Measurements from ENCODE around the gene TPGS1.
"Not testable (repeated sequence)": the region's sequence is repeated elsewhere in the genome, so short reads cannot be mapped to it uniquely, and the experiment has no call there.

Gene TPGS1

DNA sequence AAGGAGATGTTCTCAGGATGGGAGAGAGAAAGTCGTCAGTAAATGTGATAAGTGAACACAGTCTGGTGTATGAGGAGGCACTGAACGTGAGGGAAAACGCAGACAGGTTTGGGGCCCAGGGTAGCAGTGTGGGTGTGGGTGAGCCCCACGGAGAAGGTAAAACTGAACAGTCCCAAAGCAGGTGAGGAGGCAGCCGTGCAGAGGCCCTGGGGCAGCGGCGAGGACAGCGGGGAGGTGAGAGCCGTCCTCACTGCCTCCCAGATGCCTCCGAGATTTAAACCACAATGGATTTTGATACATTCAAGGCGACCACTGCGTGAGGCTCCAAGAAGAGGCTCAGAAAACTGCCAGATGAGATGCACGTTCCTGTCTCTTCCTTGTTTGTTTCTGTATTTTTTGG, 31.9 kb upstream of the TPGS1 start:
- no peak for DNase-seq (ENCODE audit: low read depth, low spot score)

DNA sequence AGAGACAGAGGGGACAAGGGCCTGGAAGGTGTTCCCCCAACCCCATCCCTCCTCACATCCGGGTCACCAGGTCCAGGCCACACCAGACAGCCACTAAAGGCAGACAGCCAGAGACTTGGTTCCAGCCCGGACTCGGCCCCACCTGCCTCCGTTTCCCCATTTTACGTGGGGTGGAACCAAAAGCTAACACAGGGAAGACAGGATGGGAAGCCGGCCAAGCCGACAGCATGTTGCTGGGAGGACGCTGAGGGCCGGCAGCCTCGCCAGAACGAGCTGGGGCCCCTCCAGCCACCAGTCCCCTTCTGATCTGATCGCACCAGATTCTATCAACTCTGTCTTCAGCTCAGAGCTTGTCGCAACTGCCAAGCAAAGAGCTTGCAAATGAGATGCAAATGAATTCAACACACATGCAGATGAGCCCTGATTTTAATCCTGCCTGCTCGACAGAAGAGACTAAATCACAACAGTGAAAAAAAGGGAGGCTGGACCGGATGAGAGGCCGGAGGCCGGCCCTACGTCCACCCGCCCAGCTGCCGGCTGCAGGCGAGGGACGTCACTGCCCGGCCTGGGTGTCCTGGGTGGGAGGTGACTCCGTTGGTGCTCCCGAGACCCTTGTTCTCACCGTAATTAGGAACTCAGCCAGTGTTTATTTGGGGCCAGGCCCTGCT, 28.9 kb upstream of the TPGS1 start:
- DNase-seq (ENCODE audit: low read depth, low spot score): no peak

GRCh38 chr19:478976-479375, 28.3 kb upstream of the TPGS1 start:
- no peak for DNase-seq (ENCODE audit: low read depth, low spot score)

DNA sequence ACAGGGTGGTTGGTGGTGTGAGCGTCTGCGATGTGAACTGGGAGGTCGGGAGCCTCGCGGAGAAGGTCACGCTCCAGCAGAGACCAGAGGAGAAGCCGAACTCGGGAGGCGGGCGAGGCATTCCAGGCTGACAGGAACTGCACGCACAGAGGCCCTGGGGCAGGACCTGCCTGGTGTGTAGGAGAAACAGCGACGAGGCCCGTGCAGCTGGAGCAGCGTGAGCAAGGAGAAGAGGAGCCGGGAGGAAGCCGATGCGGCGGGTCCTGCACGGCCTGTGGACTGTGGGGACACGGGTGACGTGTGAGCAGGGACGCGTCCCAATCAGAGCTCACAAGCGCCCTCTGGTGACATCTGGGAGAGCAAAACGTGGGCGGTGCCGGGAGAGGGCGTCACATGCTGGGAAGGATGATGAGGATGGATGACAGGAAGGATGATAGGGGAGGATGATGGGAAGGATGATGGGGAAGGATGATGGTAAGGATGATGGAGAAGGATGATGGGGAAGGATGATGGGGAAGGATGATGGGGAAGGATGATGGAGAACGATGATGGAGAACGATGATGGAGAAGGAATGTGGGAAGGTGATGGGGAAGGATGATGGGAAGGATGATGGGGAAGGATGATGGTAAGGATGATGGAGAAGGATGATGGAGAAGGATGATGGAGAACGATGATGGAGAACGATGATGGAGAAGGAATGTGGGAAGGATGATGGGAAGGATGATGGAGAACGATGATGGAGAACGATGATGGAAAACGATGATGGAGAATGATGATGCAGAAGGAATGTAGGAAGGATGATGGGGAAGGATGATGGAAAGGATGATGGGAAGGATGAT, 27.1 kb upstream of the TPGS1 start:
- DNase-seq (ENCODE audit: low read depth, low spot score): no peak

DNA sequence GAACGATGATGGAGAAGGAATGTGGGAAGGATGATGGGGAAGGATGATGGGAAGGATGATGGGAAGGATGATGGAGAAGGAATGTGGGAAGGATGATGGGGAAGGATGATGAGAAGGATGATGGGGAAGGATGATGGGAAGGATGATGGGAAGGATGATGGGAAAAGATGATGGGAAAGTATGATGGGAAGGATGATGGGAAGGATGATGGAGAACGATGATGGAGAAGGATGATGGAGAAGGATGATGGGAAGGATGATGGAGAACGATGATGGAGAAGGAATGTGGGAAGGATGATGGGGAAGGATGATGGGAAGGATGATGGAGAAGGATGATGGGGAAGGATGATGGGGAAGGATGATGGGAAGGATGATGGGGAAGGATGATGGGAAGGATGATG, 26.2 kb upstream of the TPGS1 start:
- not testable (repeated sequence) for DNase-seq (ENCODE audit: low read depth, low spot score)

GRCh38 chr19:482186-483041, 24.9 kb upstream of the TPGS1 start:
- DNase-seq (ENCODE audit: low read depth, low spot score): no peak

- DNase-seq (ENCODE audit: low read depth, low spot score): no peak
Observed at GRCh38 chr19:483332-484072, 23.8 kb upstream of the TPGS1 start.

- DNase-seq (ENCODE audit: low read depth, low spot score): no peak
Observed at GRCh38 chr19:484494-484893, 22.8 kb upstream of the TPGS1 start.

DNA sequence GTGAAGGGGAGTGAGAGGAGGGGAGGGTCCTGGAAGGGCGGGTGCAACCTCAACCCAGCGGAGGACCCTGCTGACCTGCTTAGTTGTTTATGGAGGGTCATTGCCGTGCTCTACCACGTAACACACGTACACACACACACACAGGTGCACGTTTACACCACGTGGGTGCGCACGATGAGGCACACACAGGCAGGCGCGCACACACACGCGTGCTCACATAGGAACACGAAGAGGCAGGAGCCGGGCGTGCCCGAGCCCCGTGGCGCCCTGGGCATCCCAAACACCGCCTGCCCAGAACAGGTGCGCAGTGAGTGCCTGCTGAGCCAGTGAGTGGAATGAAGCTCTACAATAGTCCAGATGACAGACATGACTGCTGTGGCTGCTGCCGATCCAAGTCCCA, 22.2 kb upstream of the TPGS1 start:
- no peak for DNase-seq (ENCODE audit: low read depth, low spot score)

GRCh38 chr19:485583-486236, 21.6 kb upstream of the TPGS1 start:
- DNase-seq (ENCODE audit: low read depth, low spot score): no peak

GRCh38 chr19:488505-489417, 18.5 kb upstream of the TPGS1 start:
- peak; percentile 76 for DNase-seq (ENCODE audit: low read depth, low spot score)

DNA sequence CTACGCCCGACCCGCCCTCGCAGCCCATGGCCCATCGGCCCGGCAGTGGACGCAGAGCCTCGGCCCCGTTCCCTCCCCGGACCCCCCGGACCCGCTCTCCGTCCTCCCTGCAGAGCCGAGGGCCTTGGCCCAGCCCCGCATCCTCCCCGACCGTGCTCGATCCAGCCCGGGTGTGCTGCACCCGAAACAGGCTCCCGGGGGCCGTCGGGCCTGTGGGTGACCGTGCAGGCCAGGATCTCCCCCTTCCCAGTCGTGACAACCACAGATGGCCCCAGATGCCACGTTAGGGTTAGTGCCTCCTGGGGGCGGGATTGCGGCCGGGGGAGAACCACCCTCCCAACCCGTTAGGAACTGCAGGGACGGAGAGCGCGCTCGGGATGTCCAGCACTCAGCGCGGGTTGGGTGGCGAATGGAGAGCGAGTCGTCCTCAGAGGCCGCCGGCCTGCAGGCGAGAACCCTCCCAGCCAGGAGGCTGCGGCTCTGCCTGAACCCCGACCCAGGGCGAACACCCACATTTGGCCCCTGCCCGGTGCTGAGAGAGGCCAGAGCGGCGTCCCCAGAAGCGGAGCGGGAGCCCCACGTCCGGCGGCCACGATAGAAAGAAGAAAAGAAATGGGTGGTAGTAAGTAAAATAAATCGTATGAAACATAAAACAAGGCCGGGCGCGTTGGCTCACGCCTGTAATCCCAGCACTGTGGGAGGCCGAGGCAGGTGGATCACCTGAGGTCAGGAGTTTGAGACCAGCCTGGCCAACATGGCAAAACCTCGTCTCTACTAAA, 17.7 kb upstream of the TPGS1 start:
- DNase-seq (ENCODE audit: low read depth, low spot score): no peak

- no peak for DNase-seq (ENCODE audit: low read depth, low spot score)
Observed at GRCh38 chr19:491146-491741, 16.1 kb upstream of the TPGS1 start.

GRCh38 chr19:492091-492531, 15.2 kb upstream of the TPGS1 start:
- DNase-seq (ENCODE audit: low read depth, low spot score): no peak

DNA sequence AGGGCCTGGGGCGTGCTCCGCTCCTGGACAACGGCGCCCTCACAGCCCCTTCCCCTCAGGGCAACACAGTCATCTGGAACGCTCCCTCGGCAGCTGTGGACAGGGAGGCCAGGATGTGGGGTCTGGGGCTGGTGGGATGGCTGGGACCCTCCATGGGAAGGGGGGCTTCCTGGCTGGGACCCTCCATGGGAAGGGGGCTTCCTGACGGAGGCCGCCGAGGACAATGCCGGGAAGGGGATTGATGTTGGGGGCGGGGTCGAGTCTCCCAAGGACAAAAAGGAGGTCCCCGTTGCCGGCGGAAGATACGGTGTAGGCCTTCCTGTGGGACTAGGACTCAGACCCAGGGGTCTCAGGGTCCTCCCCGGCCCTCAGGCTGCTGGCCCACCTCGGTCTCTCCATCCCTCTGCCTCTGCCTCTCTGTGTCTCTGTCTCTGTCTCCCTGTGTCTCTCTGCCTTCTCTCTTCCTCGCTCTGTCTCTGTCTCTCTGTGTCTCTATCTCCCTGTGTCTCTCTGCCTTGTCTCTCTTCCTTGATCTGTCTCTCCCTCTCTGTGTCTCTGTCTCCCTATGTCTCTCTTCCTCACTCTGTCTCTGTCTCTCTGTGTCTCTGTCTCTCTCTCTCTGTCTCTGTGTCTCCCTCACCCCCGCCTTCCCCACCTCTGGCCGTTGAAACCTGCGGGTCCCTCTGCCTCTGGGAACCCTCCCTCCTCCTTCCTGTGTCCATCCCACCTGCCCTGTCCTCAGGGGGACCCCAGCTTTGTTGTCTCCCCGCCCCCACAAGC, 13.7 kb upstream of the TPGS1 start:
- DNase-seq (ENCODE audit: low read depth, low spot score): no peak

- no peak for DNase-seq (ENCODE audit: low read depth, low spot score)
Observed at GRCh38 chr19:494171-495080, 12.9 kb upstream of the TPGS1 start.

- no peak for DNase-seq (ENCODE audit: low read depth, low spot score)
Observed at GRCh38 chr19:495081-495401, 12.3 kb upstream of the TPGS1 start.
